B cell (primary cell): ENCODE measurements around the gene UTY. TPM values are rescaled to one million over a fixed set of nuclear protein-coding genes. Genes with fewer than 3 reads are reported as not detected.

Experiments used
- ATAC-seq: fragments of 200-7000 bp; cut with Tn5 transposase; one replicate; pipeline ENCODE4 v1.10.0; 2021; ENCODE audit warnings: low read depth, mild to moderate bottlenecking, moderate number of reproducible peaks, moderate library complexity
- CTCF ChIA-PET: fragments of 350-600 bp; sonication (Branson Sonifier 250); formaldehyde crosslinking; loops from one replicate; lab custom pipeline; 2021; ENCODE audit warnings: antibody characterized with exemption, inconsistent platforms; lab: Charles Lee
- POLR2A ChIA-PET: fragments of 350-600 bp; sonication (Branson Sonifier 250); formaldehyde crosslinking; loops from one replicate; lab custom pipeline; 2021; ENCODE audit warnings: antibody characterized with exemption; lab: Charles Lee
- DNase-seq: peaks from one replicate; pipeline ENCODE4 v3.0.0; 2013
- H2AFZ ChIP-seq: 2 replicates; pipeline ENCODE4 v1.6.1; 2012; ENCODE audit warnings: mild to moderate bottlenecking, low read depth, low read length; ENCODE audit not compliant: insufficient read depth, poor library complexity, severe bottlenecking
- H3K27ac ChIP-seq, 2 donors: 1 replicate in 1 of 2; 2 replicates in 1 of 2; pipeline ENCODE4 v1.5.1; 2012 to 2013; ENCODE audit warnings: low read length in 2 of 2, mild to moderate bottlenecking in 2 of 2, moderate library complexity in 1 of 2
- H3K27me3 ChIP-seq, 4 experiments: fragments of 200-600 bp in 1 of 4; sonication (generic) in 1 of 4; replicated peaks in 1 of 4; 1 replicate in 2 of 4; 2 replicates in 2 of 4; pipeline versions ENCODE4 v1.6.1 to v1.7.0; 2013 to 2016; ENCODE audit warnings: low read length in 3 of 4, mild to moderate bottlenecking in 2 of 4, mixed read lengths in 1 of 4, moderate library complexity in 1 of 4; ENCODE audit not compliant: insufficient read depth in 4 of 4, control insufficient read depth in 3 of 4; ENCODE audit errors: control extremely low read depth in 1 of 4
- H3K36me3 ChIP-seq, 2 experiments: replicated peaks in 1 of 2; 1 replicate in 1 of 2; 2 replicates in 1 of 2; pipeline versions ENCODE4 v1.6.1 to v1.7.1; 2013; ENCODE audit warnings: low read length in 1 of 2; ENCODE audit not compliant: insufficient read depth in 2 of 2, control insufficient read depth in 1 of 2; ENCODE audit errors: control extremely low read depth in 1 of 2, extremely low read depth in 1 of 2
- H3K4me1 ChIP-seq, 2 donors: fragments of 200-600 bp in 1 of 2; sonication (generic) in 1 of 2; 1 replicate in 1 of 2; 2 replicates in 1 of 2; pipeline versions ENCODE4 v1.5.1 to v1.6.1; 2013 to 2017; ENCODE audit warnings: low read length in 2 of 2; ENCODE audit not compliant: control insufficient read depth in 2 of 2, insufficient read depth in 2 of 2
- H3K4me2 ChIP-seq: replicated peaks from 2 replicates; pipeline ENCODE3; 2012; ENCODE audit warnings: mild to moderate bottlenecking, low read depth, low read length; ENCODE audit not compliant: poor library complexity, severe bottlenecking
- H3K4me3 ChIP-seq, 5 experiments: fragments of 200-600 bp in 1 of 5; sonication (generic) in 1 of 5; 1 replicate in 3 of 5; 2 replicates in 2 of 5; pipeline versions ENCODE4 v1.5.1 to v1.7.0; 2011 to 2016; ENCODE audit warnings: low read length in 4 of 5, mild to moderate bottlenecking in 4 of 5, low read depth in 2 of 5, control low read depth in 1 of 5, moderate library complexity in 1 of 5; ENCODE audit not compliant: insufficient read depth in 1 of 5; ENCODE audit errors: control extremely low read depth in 1 of 5, extremely low read depth in 1 of 5
- H3K79me2 ChIP-seq: fragments of 200-600 bp; sonication (generic); one replicate; pipeline ENCODE4 v1.6.0; 2016; ENCODE audit warnings: low read length; ENCODE audit not compliant: control insufficient read depth, insufficient read depth
- H3K9ac ChIP-seq: fragments of 200-600 bp; sonication (generic); 2 replicates; pipeline ENCODE4 v1.6.1; 2017; ENCODE audit warnings: mild to moderate bottlenecking, low read length, moderate library complexity
- H3K9me3 ChIP-seq, 3 donors: one replicate each; pipeline versions ENCODE4 v1.6.1 to v1.7.1; 2013; ENCODE audit warnings: low read length in 2 of 3; ENCODE audit not compliant: control insufficient read depth in 2 of 3, insufficient read depth in 1 of 3; ENCODE audit errors: control extremely low read depth in 1 of 3
- H4K20me1 ChIP-seq: 2 replicates; pipeline ENCODE4 v1.6.0; 2012; ENCODE audit warnings: mild to moderate bottlenecking, low read length; ENCODE audit not compliant: insufficient read depth, control insufficient read depth, poor library complexity, severe bottlenecking
- H3K27ac Mint-ChIP-seq: one replicate; pipeline ENCODE4 v1.8.0; 2021; ENCODE audit warnings: mixed read lengths
- H3K27me3 Mint-ChIP-seq: one replicate; pipeline ENCODE4 v1.8.0; 2021; ENCODE audit warnings: mixed read lengths
- H3K4me1 Mint-ChIP-seq: one replicate; pipeline ENCODE4 v1.8.0; 2021; ENCODE audit warnings: mixed read lengths
- H3K4me3 Mint-ChIP-seq: one replicate; pipeline ENCODE4 v1.8.0; 2021; ENCODE audit warnings: mixed read lengths
- H3K9me3 Mint-ChIP-seq: one replicate; pipeline ENCODE4 v1.8.0; 2022; ENCODE audit warnings: mixed read lengths; ENCODE audit not compliant: insufficient read depth
- EZH2 ChIP-seq: IDR thresholded peaks from 2 replicates; pipeline ENCODE4 v1.6.1; 2012; ENCODE audit warnings: borderline replicate concordance, low read depth, mild to moderate bottlenecking, moderate library complexity, low read length; ENCODE audit not compliant: insufficient read depth, poor library complexity, severe bottlenecking
- WGBS: methylation state at CpG from one replicate; pipeline ENCODE4 v1.1.5; 2013; ENCODE audit warnings: missing lambda C conversion rate; ENCODE audit not compliant: insufficient coverage; 5-methylcytosine and 5-hydroxymethylcytosine counted together
- intact Hi-C: fragments of 100-400 bp; cut with micrococcal nuclease; formaldehyde crosslinking; loops from one replicate; pipeline ENCODE4 v1.10.0; 2022
- polyA plus RNA-seq: library from polyadenylated mRNA; depleted of rRNA; stranded (reverse); fragments of >200 nt; gene quantifications from 2 replicates; pipeline ENCODE4 v1.2.3, GENCODE V29; 2012
- total RNA-seq, 2 donors: library from RNA; stranded (reverse); fragments of 120-200 nt in 1 of 2; gene quantifications; 1 replicate in 1 of 2; 2 replicates in 1 of 2; pipeline versions ENCODE4 v1.2.3 to v1.2.4, GENCODE V29; 2013 to 2022
- TF ChIP-seq, protein P1 (sequence below): fragments of 200-600 bp; IDR thresholded peaks from one replicate; pipeline ENCODE4 v1.8.0; 2022; ENCODE audit warnings: antibody characterized with exemption, mild to moderate bottlenecking

The UTY gene
- total and polyA plus RNA-seq, 2 donors (not counting 1 experiment from before 2014, with no cell fraction given): 112 TPM; not detected in 1

DNA sequence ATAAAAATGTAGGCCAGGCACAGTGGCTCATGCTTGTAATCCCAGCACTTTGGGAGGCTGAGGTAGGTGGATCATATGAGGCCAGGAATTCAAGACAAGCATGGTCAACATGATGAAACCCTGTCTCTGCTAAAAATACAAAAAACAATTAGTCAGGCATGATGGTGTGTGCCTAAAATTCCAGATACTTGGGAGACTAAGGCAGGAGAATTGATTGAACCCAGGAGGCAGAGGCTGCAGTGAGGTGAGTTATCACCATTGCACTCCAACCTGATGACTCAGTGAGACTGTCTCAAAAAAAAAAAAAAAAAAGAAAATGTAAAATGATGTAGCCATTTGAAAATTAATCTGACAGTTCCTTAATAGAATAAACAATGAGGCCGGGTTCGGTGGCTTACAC lies 171.9 kb downstream of the UTY start:
- Histone ChIP-seq H3K27me3 (no peaks in the 10 kb centered on the region), H2AFZ (no peak overlapping the region), H3K79me2 (no peaks in the 10 kb centered on the region), H3K9me3 (peaks cover 0 to 10% (median 0%) of the 10 kb centered on the region in 3 donors), H4K20me1 (no peaks in the 10 kb centered on the region), H3K4me3 (no peak overlapping the region), H3K4me1 (no peaks in the 10 kb centered on the region), H3K36me3 (peaks cover 0 to 18% of the 10 kb centered on the region in 2 experiments), H3K27ac (no peak overlapping the region), H3K9ac (no peak overlapping the region), H3K4me2 (no peak overlapping the region)
- ChIA-PET POLR2A (no interaction called here), CTCF (no interaction called here)
- Mint-ChIP-seq H3K4me3 (no peak overlapping the region), H3K27ac (no peak overlapping the region), H3K4me1 (no peaks in the 10 kb centered on the region), H3K9me3 (no peaks in the 10 kb centered on the region), H3K27me3 (no peaks in the 10 kb centered on the region)
- ATAC-seq (no peak), DNase-seq (no peak)
- no peak for TF ChIP-seq EZH2
- TF ChIP-seq, protein P1, sequence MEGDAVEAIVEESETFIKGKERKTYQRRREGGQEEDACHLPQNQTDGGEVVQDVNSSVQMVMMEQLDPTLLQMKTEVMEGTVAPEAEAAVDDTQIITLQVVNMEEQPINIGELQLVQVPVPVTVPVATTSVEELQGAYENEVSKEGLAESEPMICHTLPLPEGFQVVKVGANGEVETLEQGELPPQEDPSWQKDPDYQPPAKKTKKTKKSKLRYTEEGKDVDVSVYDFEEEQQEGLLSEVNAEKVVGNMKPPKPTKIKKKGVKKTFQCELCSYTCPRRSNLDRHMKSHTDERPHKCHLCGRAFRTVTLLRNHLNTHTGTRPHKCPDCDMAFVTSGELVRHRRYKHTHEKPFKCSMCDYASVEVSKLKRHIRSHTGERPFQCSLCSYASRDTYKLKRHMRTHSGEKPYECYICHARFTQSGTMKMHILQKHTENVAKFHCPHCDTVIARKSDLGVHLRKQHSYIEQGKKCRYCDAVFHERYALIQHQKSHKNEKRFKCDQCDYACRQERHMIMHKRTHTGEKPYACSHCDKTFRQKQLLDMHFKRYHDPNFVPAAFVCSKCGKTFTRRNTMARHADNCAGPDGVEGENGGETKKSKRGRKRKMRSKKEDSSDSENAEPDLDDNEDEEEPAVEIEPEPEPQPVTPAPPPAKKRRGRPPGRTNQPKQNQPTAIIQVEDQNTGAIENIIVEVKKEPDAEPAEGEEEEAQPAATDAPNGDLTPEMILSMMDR: no peak
- WGBS: no CpG with 5 or more reads among the region's 2 CpGs
- intact Hi-C loops: no loop called here

- intact Hi-C loops: no loop called here
- Mint-ChIP-seq H3K4me1 (no peaks in the 10 kb centered on the region), H3K4me3 (no peak overlapping the region), H3K27ac (no peak overlapping the region), H3K9me3 (no peaks in the 10 kb centered on the region), H3K27me3 (no peaks in the 10 kb centered on the region)
- H4K20me1 ChIP-seq: no peaks in the 10 kb centered on the region
- no peaks in the 10 kb centered on the region for H3K27me3 ChIP-seq
- H3K4me3 ChIP-seq: no peak overlapping the region
- H3K36me3 ChIP-seq: peaks cover 0 to 35% of the 10 kb centered on the region in 2 experiments
- no CpG with 5 or more reads among the region's 4 CpGs for WGBS
- no peak overlapping the region for H3K9ac ChIP-seq
- ATAC-seq (no peak), DNase-seq (no peak)
- ChIA-PET POLR2A (no interaction called here), CTCF (no interaction called here)
- no peaks in the 10 kb centered on the region for H3K9me3 ChIP-seq
- no peak overlapping the region for H2AFZ ChIP-seq
- H3K4me1 ChIP-seq: no peaks in the 10 kb centered on the region
- TF ChIP-seq, protein P1: no peak
- TF ChIP-seq EZH2: no peak
- H3K27ac ChIP-seq: no peak overlapping the region
- no peaks in the 10 kb centered on the region for H3K79me2 ChIP-seq
- H3K4me2 ChIP-seq: no peak overlapping the region
Observed at GRCh38 chrY:13300795-13301194, 179.0 kb downstream of the UTY start.
